BJ (cell line): ENCODE measurements around the gene UROC1. TPM values are rescaled to one million over a fixed set of nuclear protein-coding genes. Genes with fewer than 3 reads are reported as not detected.

ENCODE experiments used
- CTCF ChIA-PET: fragments of 350-600 bp; formaldehyde crosslinking; extraction: SDS; loops from one replicate; lab custom pipeline; 2021; ENCODE audit warnings: antibody characterized with exemption, inconsistent platforms; lab: Yijun Ruan, JAX
- POLR2A ChIA-PET: fragments of 300-600 bp; sonication (Branson Sonifier 250); formaldehyde crosslinking; extraction: SDS; loops from one replicate; lab custom pipeline; 2021; ENCODE audit warnings: antibody characterized with exemption; lab: Charles Lee
- DNase-seq: peaks from one replicate; pipeline ENCODE4 v3.0.0-alpha.2; 2011; ENCODE audit warnings: low read depth
- H3K27me3 ChIP-seq: 2 replicates; pipeline ENCODE4 v1.6.0; 2011; ENCODE audit warnings: low read length; ENCODE audit not compliant: control insufficient read depth, insufficient read depth
- H3K36me3 ChIP-seq: 2 replicates; pipeline ENCODE4 v1.5.1; 2011; ENCODE audit warnings: low read length; ENCODE audit not compliant: control insufficient read depth, insufficient read depth
- H3K4me3 ChIP-seq: 2 replicates; pipeline ENCODE4 v1.5.1; 2011; ENCODE audit warnings: low read depth, mild to moderate bottlenecking, control low read depth, low read length
- polyA plus RNA-seq: library from polyadenylated mRNA; depleted of rRNA; stranded (reverse); fragments of >200 nt; gene quantifications from 2 replicates; pipeline ENCODE4 v1.2.3, GENCODE V29; 2011
- TF ChIP-seq, protein P1 (sequence below): IDR thresholded peaks from 2 replicates; pipeline ENCODE4 v1.5.1; 2011; ENCODE audit warnings: low read depth, mild to moderate bottlenecking, control low read depth, inconsistent platforms, low read length, moderate library complexity; ENCODE audit not compliant: insufficient read depth

Gene UROC1
- polyA plus RNA-seq, 1 experiment: not detected

DNA sequence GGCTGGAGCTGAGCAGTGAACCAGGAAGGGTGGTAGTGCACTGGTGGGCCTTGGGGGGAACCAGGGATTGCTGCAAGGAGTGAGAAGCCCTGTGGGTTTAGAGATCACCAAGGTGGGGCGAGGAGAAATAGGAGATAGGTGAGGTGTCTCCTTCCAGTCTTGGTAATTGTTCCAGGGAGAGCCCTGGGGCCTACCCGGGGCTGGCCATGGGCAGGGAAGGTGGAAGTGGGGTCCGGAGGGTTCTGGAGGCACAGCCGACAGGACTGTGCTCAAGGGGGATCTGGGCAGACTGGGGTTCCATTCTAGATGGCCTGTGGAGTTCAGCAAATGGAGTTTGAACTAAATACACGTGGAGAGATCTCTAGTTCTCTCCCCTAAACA lies 10.8 kb upstream of the UROC1 start:
- DNase-seq: no peak
- Histone ChIP-seq H3K4me3 (no peak overlapping the region), H3K27me3 (peaks cover 12% of the 10 kb centered on the region), H3K36me3 (no peaks in the 10 kb centered on the region)
- TF ChIP-seq, protein P1, sequence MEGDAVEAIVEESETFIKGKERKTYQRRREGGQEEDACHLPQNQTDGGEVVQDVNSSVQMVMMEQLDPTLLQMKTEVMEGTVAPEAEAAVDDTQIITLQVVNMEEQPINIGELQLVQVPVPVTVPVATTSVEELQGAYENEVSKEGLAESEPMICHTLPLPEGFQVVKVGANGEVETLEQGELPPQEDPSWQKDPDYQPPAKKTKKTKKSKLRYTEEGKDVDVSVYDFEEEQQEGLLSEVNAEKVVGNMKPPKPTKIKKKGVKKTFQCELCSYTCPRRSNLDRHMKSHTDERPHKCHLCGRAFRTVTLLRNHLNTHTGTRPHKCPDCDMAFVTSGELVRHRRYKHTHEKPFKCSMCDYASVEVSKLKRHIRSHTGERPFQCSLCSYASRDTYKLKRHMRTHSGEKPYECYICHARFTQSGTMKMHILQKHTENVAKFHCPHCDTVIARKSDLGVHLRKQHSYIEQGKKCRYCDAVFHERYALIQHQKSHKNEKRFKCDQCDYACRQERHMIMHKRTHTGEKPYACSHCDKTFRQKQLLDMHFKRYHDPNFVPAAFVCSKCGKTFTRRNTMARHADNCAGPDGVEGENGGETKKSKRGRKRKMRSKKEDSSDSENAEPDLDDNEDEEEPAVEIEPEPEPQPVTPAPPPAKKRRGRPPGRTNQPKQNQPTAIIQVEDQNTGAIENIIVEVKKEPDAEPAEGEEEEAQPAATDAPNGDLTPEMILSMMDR: no peak
- ChIA-PET CTCF (interaction anchor here (1.5 kb wide), 1 partner anchor 10 kb away, joined by 3 read pairs; no protein-coding TSS in a partner anchor), POLR2A (no interaction called here)

DNA sequence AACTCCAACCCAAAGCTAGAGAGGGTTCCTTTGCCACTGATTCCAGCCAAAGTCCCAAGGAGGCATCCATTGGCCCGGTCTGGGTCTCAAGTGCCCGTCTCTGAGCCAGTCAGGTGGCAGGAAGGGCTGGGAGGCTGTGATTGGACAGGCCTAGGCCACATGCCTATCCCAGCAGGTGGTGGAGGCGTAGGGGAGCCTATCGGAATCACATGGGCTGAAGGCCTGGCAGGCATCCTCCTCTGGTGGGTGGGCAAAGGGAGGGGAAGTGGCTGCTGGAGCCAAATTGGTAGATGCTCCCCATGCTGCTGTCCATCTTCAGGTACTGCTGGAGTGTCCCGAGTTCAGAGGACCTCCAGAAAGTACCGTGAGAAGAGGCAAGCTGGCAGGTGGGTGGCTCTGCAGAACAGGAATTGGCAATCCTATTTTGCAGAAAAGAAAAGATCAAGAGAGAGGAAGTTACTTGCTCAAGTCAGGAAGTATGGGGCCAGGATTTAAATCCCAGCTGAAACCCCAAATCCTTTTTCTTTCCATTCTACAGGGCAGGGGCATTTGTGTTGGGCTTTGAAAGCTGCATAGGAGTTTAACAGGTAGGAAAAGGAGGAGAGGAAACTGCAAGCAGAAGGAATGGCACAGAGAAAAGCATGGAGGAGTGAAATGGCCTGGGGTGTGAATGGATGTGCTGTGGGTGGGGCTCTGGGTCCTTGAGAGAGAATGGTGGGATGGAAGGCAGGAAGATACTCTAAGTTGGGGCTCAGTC lies 10.1 kb upstream of the UROC1 start:
- no peaks in the 10 kb centered on the region for H3K36me3 ChIP-seq
- H3K27me3 ChIP-seq: peaks cover 14% of the 10 kb centered on the region
- H3K4me3 ChIP-seq: no peak overlapping the region
- POLR2A ChIA-PET: no interaction called here
- DNase-seq: no peak
- TF ChIP-seq, protein P1: no peak
- CTCF ChIA-PET: interaction anchor here (1.4 kb wide), 1 partner anchor 152 kb away, joined by 4 read pairs; no protein-coding TSS in a partner anchor

DNA sequence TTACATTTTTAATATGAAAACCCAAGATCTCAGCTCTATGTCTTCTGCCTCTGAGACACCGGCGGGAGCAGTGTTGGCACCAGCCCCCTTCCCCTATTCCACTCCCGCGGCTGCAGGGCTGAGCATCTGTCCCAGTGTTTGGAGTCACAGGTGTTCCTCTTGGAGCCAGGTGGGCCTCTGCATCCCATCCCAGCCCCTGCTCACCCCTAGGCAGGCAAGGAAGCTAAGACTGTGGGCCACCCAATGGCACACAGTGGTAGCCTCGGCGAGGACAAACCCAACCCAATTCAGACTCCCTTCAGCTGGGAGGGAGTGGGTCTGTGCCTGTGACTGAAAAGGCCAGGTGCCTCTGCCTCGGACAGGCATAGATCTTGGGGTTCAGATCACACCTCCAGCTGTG lies 9.4 kb upstream of the UROC1 start:
- POLR2A ChIA-PET: no interaction called here

DNA sequence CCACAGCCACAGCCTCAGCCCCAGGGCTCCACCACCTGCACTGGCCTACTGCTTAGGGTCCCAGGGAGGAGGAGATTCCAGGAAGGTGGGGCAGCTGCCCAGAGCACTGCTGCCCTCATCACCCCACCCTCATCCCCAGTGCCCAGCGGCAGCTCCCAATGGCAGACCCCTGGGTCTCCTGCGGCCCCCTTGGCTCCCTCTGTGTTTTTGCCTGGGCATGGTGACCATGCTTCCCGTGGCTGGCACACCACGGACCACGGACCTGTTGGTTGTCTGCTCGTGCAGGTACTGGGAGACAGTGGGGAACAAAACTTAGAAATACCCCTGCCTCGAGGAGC lies 9.1 kb upstream of the UROC1 start:
- ChIA-PET CTCF (interaction anchor here (0.7 to 1.4 kb wide), 2 partner anchors 153 to 156 kb away, joined by 3 to 4 read pairs; no protein-coding TSS in a partner anchor), POLR2A (no interaction called here)
- DNase-seq: no peak
- Histone ChIP-seq H3K27me3 (peaks cover 14% of the 10 kb centered on the region), H3K4me3 (no peak overlapping the region), H3K36me3 (no peaks in the 10 kb centered on the region)
- TF ChIP-seq, protein P1: no peak

More for the DNA sequence above, 9.4 kb upstream of the UROC1 start:
- CTCF ChIA-PET: interaction anchor here (0.7 to 1.4 kb wide), 2 partner anchors 153 to 156 kb away, joined by 3 to 4 read pairs; no protein-coding TSS in a partner anchor
- H3K27me3 ChIP-seq: peaks cover 14% of the 10 kb centered on the region
- no peaks in the 10 kb centered on the region for H3K36me3 ChIP-seq
- no peak for DNase-seq
- H3K4me3 ChIP-seq: no peak overlapping the region
- TF ChIP-seq, protein P1: no peak

GRCh38 chr3:126525853-126526667 lies 8.5 kb upstream of the UROC1 start:
- no peak for DNase-seq
- CTCF ChIA-PET: interaction anchor here (0.7 to 1.8 kb wide), 3 partner anchors 154 to 1021 kb away, joined by 3 to 6 read pairs (median 4); no protein-coding TSS in a partner anchor
- H3K36me3 ChIP-seq: no peaks in the 10 kb centered on the region
- peaks cover 14% of the 10 kb centered on the region for H3K27me3 ChIP-seq
- TF ChIP-seq, protein P1: no peak
- POLR2A ChIA-PET: no interaction called here
- no peak overlapping the region for H3K4me3 ChIP-seq
